Ovary (tissue), 9 donors: ENCODE data around the gene GNRH2. TPM values are rescaled to one million over a fixed set of nuclear protein-coding genes. Genes with fewer than 3 reads are reported as not detected.

Experiments used
- DNase-seq, 5 donors: peaks; one replicate each; pipeline ENCODE4 v3.0.0-alpha.2; 2019 to 2020
- H3K27ac ChIP-seq, 2 donors: fragments of 200-600 bp; one replicate each; pipeline versions ENCODE4 v1.5.1 to v1.8.0; 2019 to 2022
- H3K27me3 ChIP-seq: fragments of 200-600 bp; one replicate; pipeline ENCODE4 v1.8.0; 2022
- H3K36me3 ChIP-seq: fragments of 200-600 bp; sonication (generic); one replicate; pipeline ENCODE4 v1.5.1; 2019
- H3K4me1 ChIP-seq: one replicate; pipeline ENCODE4 v1.8.1; 2013; ENCODE audit warnings: mild to moderate bottlenecking, moderate library complexity; ENCODE audit not compliant: insufficient read depth
- H3K4me3 ChIP-seq: fragments of 200-600 bp; sonication (generic); one replicate; pipeline ENCODE4 v1.5.1; 2017
- H3K9me3 ChIP-seq, 2 donors: fragments of 200-600 bp in 1 of 2; sonication (generic) in 1 of 2; one replicate each; pipeline versions ENCODE4 v1.5.1 to v1.8.1; 2013 to 2019; ENCODE audit warnings: mild to moderate bottlenecking in 1 of 2, moderate library complexity in 1 of 2
- CTCF ChIP-seq, 3 donors: fragments of 450-650 bp in 2 of 3; fragments of 200-600 bp in 1 of 3; IDR thresholded peaks; one replicate each; pipeline versions ENCODE4 v1.5.1 to v1.8.0; 2016 to 2022; ENCODE audit warnings: antibody characterized with exemption in 3 of 3, mild to moderate bottlenecking in 1 of 3
- EP300 ChIP-seq: sonication (generic); formaldehyde crosslinking; IDR thresholded peaks from one replicate; pipeline ENCODE4 v1.6.1; 2017; ENCODE audit warnings: antibody characterized with exemption
- POLR2A ChIP-seq: fragments of 450-650 bp; IDR thresholded peaks from one replicate; pipeline ENCODE4 v1.6.1; 2017; ENCODE audit warnings: antibody characterized with exemption, mild to moderate bottlenecking, moderate library complexity
- WGBS, 3 donors: extraction: QIAGEN DNeasy Blood & Tissue Kit in 1 of 3; methylation state at CpG; one replicate each; pipeline versions ENCODE4 v1.1.5 to v1.1.7; 2013 to 2017; 5-methylcytosine and 5-hydroxymethylcytosine counted together
- intact Hi-C, 4 donors: fragments of 100-400 bp; cut with DNase I; formaldehyde crosslinking; loops; one replicate each; pipeline versions ENCODE4 v1.11.0 to v1.15.1; 2022 to 2023
- polyA plus RNA-seq, 2 donors: library from polyadenylated mRNA; stranded (reverse); fragments of 200-250 nt in 1 of 2; fragments of 350-450 nt in 1 of 2; fragmentation: Illumina TruSeq in 1 of 2; extraction: RNeasy Lipid Tissue Mini Kit (QIAGEN cat#74804) in 1 of 2; gene quantifications; one replicate each; pipeline ENCODE4 v1.2.3, GENCODE V29; 2013 to 2014
- total RNA-seq, 7 donors: library from RNA; depleted of rRNA in 2 of 7; stranded (reverse); fragments of >200 nt in 2 of 7; fragmentation: NEBNext Ultra II Directional in 3 of 7; extraction: Animal tissue kit (Norgen Biotek cat#: 25700) in 3 of 7; gene quantifications; one replicate each; pipeline versions ENCODE4 v1.1.0 to v1.2.4, GENCODE V29; 2016 to 2023
- donor health status: DM: no; HTN: no; CAD: no; lungs with moderate emphysema.
- donor health status: DM: no; HTN: no; CAD: no.
- donor health status: Bipolar disorder and iron deficiency.
- donor health status: DM: yes; HTN: yes; CAD: no.
- donor health status: DM: no; HTN: no; CAD: no.
- donor health status: DM: yes; HTN: yes; CAD: no.

GNRH2 gene
- total and polyA plus RNA-seq, 9 donors: 0.73 to 2.2 (median 0.97) TPM; not detected in 3

- TF ChIP-seq POLR2A: no peak
- no peak for TF ChIP-seq CTCF (IDR thresholded peaks at IDR 0.05)
- TF ChIP-seq EP300: no peak
- Histone ChIP-seq H3K36me3 (no peaks in the 10 kb centered on the region), H3K27ac (no peak overlapping the region), H3K4me1 (no peaks in the 10 kb centered on the region), H3K4me3 (no peak overlapping the region), H3K27me3 (no peaks in the 10 kb centered on the region), H3K9me3 (no peaks in the 10 kb centered on the region)
- 69 to 75% (median 71%) methylated on average over 10 of the region's 10 CpGs for WGBS, 3 donors
- no peak for DNase-seq
- intact Hi-C loops: no loop called here
Measured at GRCh38 chr20:3093861-3094361, 50.5 kb downstream of the GNRH2 start.

DNA sequence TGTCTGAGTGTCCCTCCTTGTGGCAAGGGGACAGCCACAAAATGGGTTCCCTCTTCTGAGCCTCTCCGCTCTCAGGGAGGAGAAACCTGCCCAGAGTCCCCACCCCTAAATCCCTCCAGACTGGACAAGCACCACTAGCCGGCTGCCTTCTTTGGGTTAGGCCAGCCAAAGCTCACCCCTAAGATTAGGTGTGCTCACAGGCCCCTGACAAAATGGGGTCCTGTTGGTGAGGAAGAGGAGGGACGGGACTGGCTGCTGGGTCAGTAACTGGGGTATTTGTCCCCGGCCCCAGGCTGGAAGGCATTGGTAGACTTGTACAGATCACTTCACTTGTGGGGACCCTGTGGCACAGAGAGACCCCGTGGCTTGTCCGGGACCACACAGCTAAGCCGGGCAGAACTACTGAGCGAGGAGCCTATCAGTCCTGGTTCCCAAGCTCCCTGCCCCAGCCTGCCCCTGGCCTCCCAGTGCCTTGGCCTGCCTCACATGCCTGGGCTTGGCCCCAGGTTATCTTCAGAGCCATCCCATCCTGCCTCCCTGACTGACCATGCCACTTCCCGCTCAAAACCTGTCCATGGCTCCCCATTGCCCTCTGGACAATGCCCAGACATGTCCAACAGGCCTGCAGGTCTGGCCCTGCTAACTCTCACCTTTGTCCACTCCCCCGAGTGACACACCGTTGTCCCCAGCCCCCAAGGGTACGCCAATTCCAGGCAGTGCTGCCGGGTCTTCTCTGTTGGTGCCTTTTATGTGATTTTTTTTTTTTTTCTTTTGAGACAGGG, 51.6 kb downstream of the GNRH2 start:
- no peak overlapping the region for H3K27ac ChIP-seq
- H3K36me3 ChIP-seq: no peaks in the 10 kb centered on the region
- no peaks in the 10 kb centered on the region for H3K4me1 ChIP-seq
- no peaks in the 10 kb centered on the region for H3K27me3 ChIP-seq
- TF ChIP-seq CTCF (IDR thresholded peaks at IDR 0.05) (no peak), POLR2A (no peak), EP300 (no peak)
- 85 to 91% (median 85%) methylated on average over 13 of the region's 13 CpGs for WGBS, 3 donors
- no peak for DNase-seq
- intact Hi-C loops: no loop called here
- H3K4me3 ChIP-seq: no peak overlapping the region
- H3K9me3 ChIP-seq: no peaks in the 10 kb centered on the region

Other genes with a start within 250 kb of the GNRH2 start
- gene CPXM1, start 243.0 kb upstream of the GNRH2 start, total RNA-seq: 10 to 100 TPM in 4 of 7 donors, 1 to 10 TPM in 2, under 1 TPM in 1; 0.86 to 50.8 (median 28.1) TPM
- 10 to 100 TPM; 28.0 to 50.9 TPM for gene CPXM1, start 243.0 kb upstream of the GNRH2 start, polyA plus RNA-seq
- under 1 TPM in 1 of 7 donors, not detected in 6; 0.69 TPM for gene C20orf141, start 228.6 kb upstream of the GNRH2 start, total RNA-seq
- gene C20orf141, start 228.6 kb upstream of the GNRH2 start, polyA plus RNA-seq: not detected
- gene TMEM239, start 227.3 kb upstream of the GNRH2 start, total RNA-seq: not detected
- gene TMEM239, start 227.3 kb upstream of the GNRH2 start, polyA plus RNA-seq: not detected
- gene PCED1A, start 203.0 kb upstream of the GNRH2 start, total RNA-seq: 10 to 100 TPM; 32.9 to 58.0 (median 39.1) TPM
- gene PCED1A, start 203.0 kb upstream of the GNRH2 start, polyA plus RNA-seq: 10 to 100 TPM in 1 of 2 donors, 1 to 10 TPM in 1; 6.0 to 44.0 TPM
- gene VPS16, start 202.9 kb upstream of the GNRH2 start, total RNA-seq: 10 to 100 TPM; 15.6 to 44.1 (median 31.4) TPM
- gene VPS16, start 202.9 kb upstream of the GNRH2 start, polyA plus RNA-seq: 10 to 100 TPM; 16.8 to 30.7 TPM
- gene PTPRA, start 170.1 kb upstream of the GNRH2 start, total RNA-seq: 10 to 100 TPM; 40.7 to 78.7 (median 71.8) TPM
- 100 to 1,000 TPM in 1 of 2 donors, 10 to 100 TPM in 1; 43.3 to 178 TPM for gene PTPRA, start 170.1 kb upstream of the GNRH2 start, polyA plus RNA-seq
- 10 to 100 TPM; 40.8 to 65.8 (median 51.9) TPM for gene MRPS26, start 2.4 kb downstream of the GNRH2 start, total RNA-seq
- 10 to 100 TPM; 18.4 to 65.6 TPM for gene MRPS26, start 2.4 kb downstream of the GNRH2 start, polyA plus RNA-seq
- under 1 TPM in 1 of 7 donors, not detected in 6; 0.61 TPM for gene OXT, start 28.0 kb downstream of the GNRH2 start, total RNA-seq
- under 1 TPM in 1 of 2 donors, not detected in 1; 0.86 TPM for gene OXT, start 28.0 kb downstream of the GNRH2 start, polyA plus RNA-seq
- not detected for gene AVP, start 41.1 kb downstream of the GNRH2 start, total RNA-seq
- not detected for gene AVP, start 41.1 kb downstream of the GNRH2 start, polyA plus RNA-seq
- 10 to 100 TPM in 5 of 7 donors, 1 to 10 TPM in 2; 8.8 to 13.2 (median 11.8) TPM for gene FASTKD5, start 116.2 kb downstream of the GNRH2 start, total RNA-seq
- gene FASTKD5, start 116.2 kb downstream of the GNRH2 start, polyA plus RNA-seq: 10 to 100 TPM in 1 of 2 donors, 1 to 10 TPM in 1; 9.4 to 15.2 TPM
- 10 to 100 TPM in 1 of 7 donors, 1 to 10 TPM in 6; 4.2 to 10.2 (median 7.3) TPM for gene UBOX5, start 116.2 kb downstream of the GNRH2 start, total RNA-seq
- 1 to 10 TPM; 5.2 to 5.5 TPM for gene UBOX5, start 116.2 kb downstream of the GNRH2 start, polyA plus RNA-seq
- 10 to 100 TPM; 13.2 to 27.4 (median 18.2) TPM for gene LZTS3, start 129.9 kb downstream of the GNRH2 start, total RNA-seq
- gene LZTS3, start 129.9 kb downstream of the GNRH2 start, polyA plus RNA-seq: 10 to 100 TPM in 1 of 2 donors, 1 to 10 TPM in 1; 4.2 to 22.8 TPM
- 10 to 100 TPM; 44.2 to 63.9 (median 52.5) TPM for gene DDRGK1, start 161.1 kb downstream of the GNRH2 start, total RNA-seq
- 10 to 100 TPM; 38.5 to 60.6 TPM for gene DDRGK1, start 161.1 kb downstream of the GNRH2 start, polyA plus RNA-seq
- gene ITPA, start 165.9 kb downstream of the GNRH2 start, total RNA-seq: 10 to 100 TPM; 19.2 to 55.3 (median 37.3) TPM
- 10 to 100 TPM; 15.8 to 29.7 TPM for gene ITPA, start 165.9 kb downstream of the GNRH2 start, polyA plus RNA-seq
- gene SLC4A11, start 195.6 kb downstream of the GNRH2 start, total RNA-seq: 10 to 100 TPM in 1 of 7 donors, 1 to 10 TPM in 2, under 1 TPM in 3, not detected in 1; 0.12 to 10.2 (median 1.3) TPM
- under 1 TPM; 0.17 to 0.55 TPM for gene SLC4A11, start 195.6 kb downstream of the GNRH2 start, polyA plus RNA-seq